Activated naive CD8-positive, alpha-beta T cell treated with anti-CD3 and anti-CD28 coated beads, Interleukin-2, amount 50 U/mL, for 16 hours (primary cell): ENCODE data around the gene SOX13.
"Not testable (repeated sequence)": the region's sequence is repeated elsewhere in the genome, so short reads cannot be mapped to it uniquely, and the experiment has no call there.

Source experiments
- DNase-seq: peaks from one replicate; pipeline ENCODE4 v3.0.0-alpha.2; 2020; ENCODE audit warnings: low read depth, low spot score

Gene SOX13

GRCh38 chr1:204087181-204087892 is 14.4 kb downstream of the SOX13 start:
- DNase-seq: no peak

DNA sequence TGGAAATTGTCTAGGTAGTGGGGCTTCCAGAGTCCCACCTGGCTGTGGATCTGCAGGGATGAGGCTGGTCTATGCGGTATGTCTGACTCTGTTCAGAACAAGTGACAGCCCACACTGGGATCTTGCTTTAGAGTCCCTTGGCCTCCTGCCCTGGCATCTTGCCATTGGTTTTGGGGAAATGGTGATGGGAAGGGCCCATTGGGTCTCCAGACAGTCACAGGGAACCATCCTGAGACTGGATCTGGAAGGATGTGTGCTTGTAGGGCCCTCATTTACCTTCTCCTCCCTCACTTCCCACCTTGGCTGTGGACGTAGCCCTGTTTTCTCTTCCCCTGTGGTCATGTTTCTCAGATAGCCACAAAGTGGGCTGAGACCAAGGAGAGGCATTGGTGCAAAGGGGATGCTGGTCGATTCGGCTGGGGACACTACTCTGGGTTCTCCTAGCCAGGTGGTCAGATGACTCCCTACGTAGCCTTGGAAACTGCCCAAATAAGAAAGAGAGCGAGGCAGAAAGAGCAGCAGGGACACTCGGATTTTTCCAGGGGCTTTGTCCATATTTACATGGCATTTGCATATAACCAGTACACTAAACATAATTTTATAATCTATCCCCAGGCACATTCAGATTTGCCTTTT is 15.1 kb downstream of the SOX13 start:
- DNase-seq: no peak

- DNase-seq: no peak
Observed at GRCh38 chr1:204088596-204088995, 15.7 kb downstream of the SOX13 start.

GRCh38 chr1:204089044-204089751 is 16.3 kb downstream of the SOX13 start:
- no peak for DNase-seq

DNA sequence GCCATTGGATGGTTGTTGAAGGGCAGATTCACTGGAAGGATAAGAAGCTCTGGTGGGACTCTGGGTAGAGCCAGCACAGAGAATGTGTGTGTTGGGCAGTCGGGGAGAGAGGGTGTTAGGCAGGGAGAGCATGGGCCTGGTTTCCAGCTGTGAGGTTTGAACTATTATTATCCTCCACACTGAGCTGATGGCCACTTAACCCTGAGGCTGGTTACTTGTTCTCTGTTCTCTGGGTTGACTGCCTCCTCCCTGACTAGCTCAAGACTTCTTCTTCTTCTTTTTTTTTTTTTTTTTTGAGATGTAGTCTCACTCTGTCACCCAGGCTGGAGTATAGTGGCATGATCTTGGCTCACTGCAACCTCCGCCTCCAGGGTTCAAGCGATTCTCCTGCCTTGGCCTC is 17.2 kb downstream of the SOX13 start:
- not testable (repeated sequence) for DNase-seq

DNA sequence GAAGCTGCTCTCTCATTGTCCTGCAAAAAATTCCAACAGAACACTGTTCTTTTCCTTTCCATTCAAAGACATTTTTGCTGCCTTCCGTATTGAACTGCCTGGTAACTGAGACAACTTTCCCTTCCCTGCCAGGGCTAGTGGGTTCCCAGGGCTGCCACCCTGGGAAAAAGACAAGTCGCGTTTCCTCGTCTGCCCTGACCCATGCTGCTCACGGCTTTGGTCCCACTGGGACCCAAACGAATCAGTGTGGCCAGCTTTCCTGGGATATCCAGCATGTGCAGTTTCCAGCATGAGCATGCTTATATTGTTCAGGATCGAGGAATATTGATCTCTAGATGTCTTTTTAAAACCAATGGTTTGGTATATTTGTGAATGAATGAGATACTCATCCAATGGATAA is 18.2 kb downstream of the SOX13 start:
- DNase-seq: no peak

DNA sequence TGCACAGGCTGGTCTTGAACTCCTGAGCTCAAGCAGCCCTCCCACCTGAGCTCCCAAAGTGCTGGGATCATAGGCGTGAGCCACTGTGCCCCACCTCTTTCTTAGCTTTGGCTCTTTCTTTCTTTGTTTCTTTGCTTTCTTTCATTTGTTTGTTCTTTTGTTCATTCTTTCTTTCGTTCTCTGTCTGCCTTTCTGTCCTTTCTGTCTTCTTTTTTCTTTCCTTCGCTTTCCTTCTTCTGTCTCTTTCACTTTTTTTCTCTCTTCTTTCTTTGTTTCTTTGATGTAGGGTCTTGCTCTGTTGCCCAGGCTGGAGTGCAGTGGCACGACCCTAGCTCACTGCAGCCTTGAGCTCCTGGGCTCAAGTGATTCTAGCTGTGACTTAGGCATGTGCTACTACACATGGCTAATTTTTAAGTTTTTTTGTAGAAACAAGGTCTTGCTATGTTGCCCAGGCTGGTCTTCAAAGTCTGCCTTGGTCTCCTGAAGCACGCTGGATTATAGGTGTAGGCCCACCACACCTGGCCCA is 18.9 kb downstream of the SOX13 start:
- DNase-seq: no peak

GRCh38 chr1:204092632-204093420 is 19.9 kb downstream of the SOX13 start:
- no peak for DNase-seq

GRCh38 chr1:204093421-204093717 is 20.5 kb downstream of the SOX13 start:
- no peak for DNase-seq

GRCh38 chr1:204093781-204094180 is 20.9 kb downstream of the SOX13 start:
- DNase-seq: no peak

- no peak for DNase-seq
Observed at GRCh38 chr1:204094313-204094729, 21.4 kb downstream of the SOX13 start.

DNA sequence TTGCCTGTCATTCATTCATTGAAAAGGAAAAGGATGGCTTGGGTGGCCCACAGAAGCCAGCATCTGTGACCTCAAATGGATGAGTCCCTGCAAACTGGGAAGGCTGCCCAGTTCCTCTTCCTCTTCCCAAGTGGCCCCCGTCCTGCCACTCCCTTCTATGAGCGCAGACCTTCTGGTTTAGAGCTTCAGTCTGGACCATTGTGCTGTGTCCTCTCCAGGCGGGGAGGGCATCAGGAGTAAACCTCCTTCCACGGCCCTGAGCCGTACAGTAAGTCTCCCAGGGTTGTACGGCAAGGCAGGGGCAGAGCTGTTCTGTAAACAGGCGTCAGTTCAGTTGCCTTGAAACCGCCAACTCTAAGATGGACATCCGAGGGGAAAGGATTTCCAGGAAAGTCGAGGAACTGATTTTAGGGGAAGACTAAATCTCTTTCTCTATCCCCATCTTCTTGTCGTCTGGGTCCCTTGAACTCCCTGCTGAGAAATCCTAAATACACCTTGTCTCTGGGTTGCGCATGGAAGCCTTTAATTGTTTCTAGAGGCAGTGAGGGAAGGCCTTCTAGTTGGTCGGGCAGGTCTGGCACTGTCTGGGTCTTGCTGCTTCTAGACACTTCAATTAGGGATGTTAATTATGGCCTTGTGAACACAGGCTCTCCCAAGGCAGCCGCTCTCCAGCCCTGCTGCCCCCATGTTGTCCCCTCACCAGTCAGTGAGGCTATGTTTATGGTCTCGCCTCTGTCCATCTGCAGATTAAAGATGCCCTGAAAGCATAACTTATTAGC is 22.1 kb downstream of the SOX13 start:
- no peak for DNase-seq

DNA sequence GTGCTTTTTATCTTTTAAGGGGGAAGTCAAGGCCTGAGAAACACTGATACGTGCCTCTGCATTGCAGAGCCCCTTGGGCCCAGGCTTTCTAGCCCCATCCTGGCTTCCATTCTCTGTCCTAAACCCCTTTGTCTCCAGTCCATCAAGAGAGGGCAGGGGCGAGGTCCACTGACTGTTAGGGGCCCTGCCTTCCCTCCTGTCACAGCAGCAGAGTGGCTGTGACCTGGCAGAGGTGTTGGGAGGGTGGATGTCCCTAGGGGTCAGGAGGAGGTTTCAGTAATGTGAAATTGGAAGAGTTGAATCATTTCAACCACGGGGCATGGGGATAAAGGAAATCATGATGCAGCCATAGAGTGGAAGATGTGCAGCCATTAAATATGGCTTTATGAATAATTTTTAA is 24.0 kb downstream of the SOX13 start:
- no peak for DNase-seq

GRCh38 chr1:204098683-204099082 is 25.8 kb downstream of the SOX13 start:
- no peak for DNase-seq

- DNase-seq: not testable (repeated sequence)
Observed at GRCh38 chr1:204099754-204100153, 26.8 kb downstream of the SOX13 start.

DNA sequence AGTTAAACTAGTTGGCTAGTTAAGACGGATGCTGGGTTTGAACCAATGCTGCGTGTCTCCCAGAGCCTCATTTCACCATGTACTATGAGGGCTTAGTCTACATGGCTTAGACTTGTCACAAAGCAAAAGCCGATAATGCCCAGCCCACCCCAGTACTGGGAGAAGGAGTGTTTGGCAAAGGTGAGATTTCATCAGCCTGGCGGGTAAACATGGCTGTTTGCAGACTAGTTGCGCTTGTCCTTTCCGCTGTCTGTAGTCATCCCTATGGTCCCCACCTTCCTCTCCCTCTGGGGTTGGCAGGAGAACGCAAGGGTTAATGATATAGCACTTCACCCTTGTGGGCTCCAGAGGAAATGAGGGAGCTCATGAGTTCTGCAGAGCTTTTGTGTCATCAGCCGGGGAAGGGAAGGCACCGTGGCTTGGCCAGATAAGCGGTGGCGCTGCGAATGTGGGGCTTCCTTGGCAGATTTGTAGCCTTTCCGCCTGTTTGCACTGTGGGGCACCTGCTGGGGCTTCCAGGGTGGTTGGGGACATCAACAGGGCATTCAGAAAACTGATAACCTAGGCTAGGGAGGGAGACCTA is 29.2 kb downstream of the SOX13 start:
- no peak for DNase-seq

- no peak for DNase-seq
Observed at GRCh38 chr1:204102739-204103430, 30.0 kb downstream of the SOX13 start.

- no peak for DNase-seq
Observed at GRCh38 chr1:204103431-204103741, 30.5 kb downstream of the SOX13 start.

DNA sequence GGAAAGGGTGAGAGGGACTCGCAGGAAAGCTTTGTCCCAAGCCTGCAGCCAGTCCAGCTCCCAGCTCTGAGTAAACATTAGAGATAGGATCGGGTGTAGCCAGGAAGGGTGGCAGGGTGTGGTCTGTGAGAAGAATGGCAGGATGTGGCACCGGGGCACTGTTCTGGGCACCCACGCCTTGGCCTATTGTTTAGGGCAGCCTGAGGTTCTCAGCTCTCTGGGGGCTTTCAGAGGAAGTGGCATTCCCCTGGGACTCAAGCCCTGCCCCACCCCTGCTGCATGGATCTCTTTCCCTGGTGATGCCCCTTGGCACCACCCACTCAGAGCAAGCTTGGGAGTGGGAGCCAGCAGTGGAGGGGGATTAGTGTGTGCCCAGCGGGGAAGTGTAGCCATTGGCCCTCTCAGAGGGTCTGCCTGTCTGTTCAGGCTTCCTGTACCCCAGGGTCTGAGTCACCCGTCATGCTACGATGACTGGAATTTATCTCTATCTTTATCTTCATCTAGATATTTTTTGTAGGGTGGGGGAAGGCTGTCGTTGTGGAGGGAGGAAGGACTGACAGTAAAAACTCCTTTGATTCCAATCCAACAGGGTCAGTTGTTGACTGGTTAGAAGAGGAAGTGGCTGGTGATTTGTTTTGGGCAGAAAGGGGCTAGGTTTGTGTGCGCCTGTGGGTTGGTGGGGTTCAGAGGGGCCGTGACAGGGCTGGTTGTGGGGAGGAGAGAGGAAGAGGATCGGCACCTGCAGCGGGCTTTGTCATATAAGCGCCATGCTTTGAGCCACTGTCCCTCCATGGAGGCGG is 31.6 kb downstream of the SOX13 start:
- DNase-seq: no peak

- DNase-seq: no peak
Observed at GRCh38 chr1:204105131-204105515, 32.2 kb downstream of the SOX13 start.
